ENCODE measurements around the gene YIF1A.

GRCh38 chr11:66264914-66265313 is 24.0 kb downstream of the YIF1A start:
- TF ChIP-seq CTCF (IDR thresholded peaks at IDR 0.05) (no peak), POLR2A (IDR thresholded peaks at IDR 0.05) (no peak)

Data from lower leg skin (tissue), 3 donors.